22Rv1 (cell line): ENCODE results near the gene CTAGE4.

Source experiments
- ZFX ChIP-seq: fragments of 450-650 bp; IDR thresholded peaks from 2 replicates; pipeline ENCODE4 v1.6.1; 2017; ENCODE audit warnings: antibody characterized with exemption, borderline replicate concordance
- TF ChIP-seq, protein P1 (sequence below): fragments of 450-650 bp; IDR thresholded peaks from 2 replicates; pipeline ENCODE4 v1.5.1; 2017; ENCODE audit warnings: mild to moderate bottlenecking

DNA sequence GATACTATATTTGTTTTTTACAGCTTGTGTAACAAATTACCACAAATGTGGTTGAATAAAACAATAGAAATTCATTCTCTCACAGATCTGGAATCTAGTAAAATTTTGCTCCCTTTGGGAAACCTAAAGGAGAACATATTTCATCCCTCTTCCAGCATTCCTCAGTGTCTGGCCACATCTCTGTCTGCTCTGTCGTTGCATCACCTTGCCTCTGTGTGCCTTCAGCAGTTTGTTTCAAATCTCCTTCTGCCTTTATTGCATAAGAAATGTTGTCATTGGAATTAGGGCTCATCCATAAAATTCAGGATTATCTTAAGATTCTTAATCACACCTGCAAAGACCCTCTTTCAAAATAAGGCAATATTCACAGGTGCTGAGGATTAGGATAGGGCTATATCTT is 45.8 kb upstream of the CTAGE4 start:
- TF ChIP-seq, protein P1, sequence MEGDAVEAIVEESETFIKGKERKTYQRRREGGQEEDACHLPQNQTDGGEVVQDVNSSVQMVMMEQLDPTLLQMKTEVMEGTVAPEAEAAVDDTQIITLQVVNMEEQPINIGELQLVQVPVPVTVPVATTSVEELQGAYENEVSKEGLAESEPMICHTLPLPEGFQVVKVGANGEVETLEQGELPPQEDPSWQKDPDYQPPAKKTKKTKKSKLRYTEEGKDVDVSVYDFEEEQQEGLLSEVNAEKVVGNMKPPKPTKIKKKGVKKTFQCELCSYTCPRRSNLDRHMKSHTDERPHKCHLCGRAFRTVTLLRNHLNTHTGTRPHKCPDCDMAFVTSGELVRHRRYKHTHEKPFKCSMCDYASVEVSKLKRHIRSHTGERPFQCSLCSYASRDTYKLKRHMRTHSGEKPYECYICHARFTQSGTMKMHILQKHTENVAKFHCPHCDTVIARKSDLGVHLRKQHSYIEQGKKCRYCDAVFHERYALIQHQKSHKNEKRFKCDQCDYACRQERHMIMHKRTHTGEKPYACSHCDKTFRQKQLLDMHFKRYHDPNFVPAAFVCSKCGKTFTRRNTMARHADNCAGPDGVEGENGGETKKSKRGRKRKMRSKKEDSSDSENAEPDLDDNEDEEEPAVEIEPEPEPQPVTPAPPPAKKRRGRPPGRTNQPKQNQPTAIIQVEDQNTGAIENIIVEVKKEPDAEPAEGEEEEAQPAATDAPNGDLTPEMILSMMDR: no peak
- no peak for TF ChIP-seq ZFX
